CD4-positive, alpha-beta T cell treated with Interleukin-12 subunit alpha and Interleukin-12 subunit beta, for 1 hour (primary cell): Measurements from ENCODE around the gene CDKN2B.
"Not testable (repeated sequence)": the region's sequence is repeated elsewhere in the genome, so short reads cannot be mapped to it uniquely, and the experiment has no call there.

ENCODE experiments used
- DNase-seq: peaks from one replicate; pipeline ENCODE4 v3.0.0-alpha.2; 2020

Gene CDKN2B, protein sequence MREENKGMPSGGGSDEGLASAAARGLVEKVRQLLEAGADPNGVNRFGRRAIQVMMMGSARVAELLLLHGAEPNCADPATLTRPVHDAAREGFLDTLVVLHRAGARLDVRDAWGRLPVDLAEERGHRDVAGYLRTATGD

GRCh38 chr9:22008717-22009505 lies at the start of gene CDKN2B:
TSS of gene CDKN2B (minus strand) at chr9:22009305. CDS start at chr9:22008953, 352 bp downstream.
- peak; percentile 82 for DNase-seq

DNA sequence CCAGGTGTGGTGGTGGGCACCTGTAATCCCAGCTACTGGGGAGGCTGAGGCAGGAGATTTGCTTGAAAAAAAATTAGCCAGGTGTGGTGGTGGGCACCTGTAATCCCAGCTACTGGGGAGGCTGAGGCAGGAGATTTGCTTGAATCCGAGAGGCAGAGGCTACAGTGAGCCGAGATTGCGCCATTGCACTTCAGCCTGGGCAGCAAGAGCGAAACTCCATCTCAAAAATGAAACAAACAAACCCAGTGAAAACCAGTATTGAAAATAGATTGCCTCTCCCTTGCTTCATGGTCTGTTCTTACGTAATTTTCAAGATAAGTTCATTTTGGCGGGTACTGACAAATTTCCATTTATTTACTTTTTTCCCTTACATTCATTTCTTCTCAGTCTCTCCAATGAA lies 48.9 kb upstream of the CDKN2B start:
- DNase-seq: not testable (repeated sequence)

DNA sequence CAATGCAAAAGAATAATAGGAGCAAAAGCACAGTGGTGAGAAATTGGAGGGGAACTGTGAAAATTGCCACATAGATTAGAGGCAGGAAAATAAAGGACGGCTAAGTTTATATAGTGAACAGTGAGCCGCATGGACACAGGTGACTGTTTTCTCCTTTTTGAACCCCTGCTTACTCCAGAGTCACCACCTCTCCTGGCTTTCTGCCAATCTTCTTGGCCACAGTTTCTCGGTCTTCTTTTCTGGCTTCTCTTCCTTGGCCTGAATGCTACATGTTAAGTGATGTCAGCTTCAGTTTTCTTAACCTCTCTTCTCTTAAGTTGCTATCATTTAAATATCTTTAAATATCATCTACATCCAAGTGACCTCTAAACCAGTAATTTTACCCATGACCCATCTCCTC lies 47.3 kb upstream of the CDKN2B start:
- DNase-seq: no peak

DNA sequence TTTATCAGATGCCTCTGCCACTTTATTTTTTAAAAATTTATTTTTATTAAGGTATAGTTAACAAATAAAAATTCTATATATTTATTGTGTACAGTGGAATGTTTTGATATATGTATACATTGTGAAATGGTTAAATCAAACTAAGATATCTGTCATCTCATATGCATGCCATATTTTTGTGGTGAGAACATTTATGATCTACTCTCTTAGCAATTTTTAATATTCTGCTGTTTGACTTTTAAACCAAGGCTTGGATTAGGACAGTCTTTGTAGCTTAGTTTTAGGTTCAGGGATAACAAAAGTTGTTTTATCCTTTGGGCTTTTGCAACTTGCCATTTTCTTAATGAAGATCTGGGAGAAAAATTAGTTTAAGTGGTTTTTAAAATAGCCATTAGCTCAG lies 46.0 kb upstream of the CDKN2B start:
- no peak for DNase-seq

GRCh38 chr9:22054529-22054928 lies 45.4 kb upstream of the CDKN2B start:
- DNase-seq: no peak

DNA sequence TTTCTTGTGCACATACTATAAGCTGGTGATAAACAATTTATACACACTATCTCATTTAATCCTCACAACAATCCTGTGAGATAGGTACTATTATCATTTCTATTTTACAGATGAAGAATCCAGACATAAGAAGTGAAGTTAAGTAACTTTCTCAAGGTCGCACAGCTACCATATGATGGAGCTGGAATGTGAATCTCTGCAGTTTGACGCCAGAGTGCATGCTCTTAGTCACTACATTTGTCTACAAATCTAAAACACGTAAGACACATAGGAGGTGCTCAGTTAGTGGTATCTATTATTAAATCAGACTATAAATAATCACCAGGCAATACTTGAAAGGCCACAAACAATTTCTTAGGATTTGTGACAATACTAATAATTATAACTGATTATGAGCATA lies 45.0 kb upstream of the CDKN2B start:
- no peak for DNase-seq

GRCh38 chr9:22053178-22053577 lies 44.1 kb upstream of the CDKN2B start:
- DNase-seq: no peak

- peak; percentile 29 for DNase-seq
Measured at GRCh38 chr9:22052376-22052945, 43.4 kb upstream of the CDKN2B start.

GRCh38 chr9:22050924-22051323 lies 41.8 kb upstream of the CDKN2B start:
- peak; percentile 23 for DNase-seq

DNA sequence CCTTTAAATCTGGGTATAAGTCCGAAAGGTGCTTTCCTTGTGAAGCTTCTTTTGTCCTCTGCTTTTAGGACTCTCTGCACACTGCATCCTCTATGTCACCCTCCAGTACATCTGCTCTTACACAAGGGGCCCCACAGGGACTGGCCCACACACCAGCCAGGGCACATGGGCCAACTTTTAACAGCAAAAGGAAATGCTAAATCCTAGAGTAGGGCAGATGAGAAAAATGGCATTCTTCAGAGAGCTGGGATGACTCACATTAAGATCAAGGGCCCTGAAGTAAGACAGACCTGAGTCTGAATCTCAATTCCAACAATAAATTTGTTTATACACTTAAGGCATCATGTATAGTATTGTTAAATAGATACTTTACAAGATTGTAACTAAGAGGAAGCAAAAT lies 40.3 kb upstream of the CDKN2B start:
- DNase-seq: no peak

GRCh38 chr9:22047596-22047995 lies 38.5 kb upstream of the CDKN2B start:
- no peak for DNase-seq

GRCh38 chr9:22046243-22046885 lies 37.3 kb upstream of the CDKN2B start:
- DNase-seq: no peak

GRCh38 chr9:22045423-22045822 lies 36.3 kb upstream of the CDKN2B start:
- no peak for DNase-seq

DNA sequence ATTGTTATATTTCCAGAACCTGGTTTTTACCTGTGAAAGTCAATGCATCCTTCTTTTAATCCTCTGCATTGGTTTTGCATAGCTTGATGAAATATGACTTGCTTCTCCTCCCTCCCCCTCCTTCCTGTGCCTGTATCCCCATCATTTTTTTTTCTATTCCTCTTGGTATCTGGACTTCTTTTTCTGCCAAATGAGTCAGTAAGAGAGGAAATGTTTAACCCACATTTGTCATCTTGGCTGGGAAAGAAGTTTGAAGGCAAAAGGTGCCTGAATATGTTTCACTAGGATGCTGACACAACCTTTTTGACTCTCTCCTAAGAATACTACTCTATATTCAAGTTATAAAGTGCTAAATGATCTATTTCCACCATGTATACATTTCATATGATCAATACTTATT lies 35.5 kb upstream of the CDKN2B start:
- DNase-seq: no peak

DNA sequence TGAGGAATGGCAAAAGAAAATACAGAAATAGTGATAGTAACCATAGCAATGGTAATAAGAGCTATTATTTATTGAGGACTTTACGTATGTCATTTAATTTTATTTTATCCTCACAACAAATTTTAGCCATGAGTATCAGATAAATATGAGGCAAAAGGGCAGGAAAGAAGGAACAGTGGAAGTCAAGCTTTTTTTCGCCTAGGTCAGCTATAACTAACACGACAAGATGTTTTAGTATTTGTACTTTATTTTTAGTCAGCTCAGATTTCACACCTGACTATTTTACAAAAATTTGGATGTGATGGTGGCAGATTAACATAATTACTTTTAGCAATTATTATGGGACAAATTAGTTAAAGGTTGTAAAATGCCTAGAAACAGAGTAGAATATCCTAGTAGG lies 34.8 kb upstream of the CDKN2B start:
- DNase-seq: no peak

GRCh38 chr9:22041775-22042174 lies 32.7 kb upstream of the CDKN2B start:
- no peak for DNase-seq

DNA sequence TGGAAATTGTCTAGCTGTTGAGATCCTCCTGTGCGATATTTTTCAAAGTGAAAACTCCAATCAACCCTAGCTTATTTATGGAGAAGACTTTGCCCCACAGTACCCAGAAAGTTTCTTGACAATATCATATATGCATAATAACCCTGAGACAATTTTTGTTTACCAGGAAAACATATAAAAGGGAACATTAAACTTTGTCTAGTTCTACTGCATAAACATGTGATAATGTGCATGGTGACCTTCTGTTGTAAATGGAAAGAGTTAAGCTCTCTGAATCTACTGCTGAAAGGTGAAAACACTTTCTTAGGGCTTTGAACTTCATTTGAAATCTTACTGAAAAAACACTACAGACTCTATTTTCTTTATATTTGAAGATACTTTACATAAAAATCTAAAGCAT lies 32.2 kb upstream of the CDKN2B start:
- DNase-seq: no peak

DNA sequence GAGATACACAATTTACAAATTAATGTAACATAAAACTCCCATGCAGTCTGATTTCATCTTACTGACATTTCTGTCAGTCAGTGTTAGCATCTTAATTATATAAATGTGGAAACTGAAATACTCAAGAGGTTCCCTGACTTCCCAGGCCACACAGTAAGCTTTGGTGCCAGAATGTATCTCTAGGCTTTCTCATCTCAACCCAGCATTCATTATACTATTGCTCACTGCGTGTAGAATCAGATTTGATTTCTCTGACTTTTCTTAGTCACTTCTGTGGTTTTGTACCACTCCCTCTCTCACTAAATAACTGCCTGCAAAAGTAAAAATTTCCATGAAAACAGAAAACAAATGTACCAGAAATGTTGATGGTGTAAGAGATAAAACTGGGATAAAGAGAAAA lies 31.7 kb upstream of the CDKN2B start:
- no peak for DNase-seq

- DNase-seq: no peak
Measured at GRCh38 chr9:22039258-22039657, 30.2 kb upstream of the CDKN2B start.

- peak; percentile 45 for DNase-seq
Measured at GRCh38 chr9:22037954-22038690, 29.0 kb upstream of the CDKN2B start.

DNA sequence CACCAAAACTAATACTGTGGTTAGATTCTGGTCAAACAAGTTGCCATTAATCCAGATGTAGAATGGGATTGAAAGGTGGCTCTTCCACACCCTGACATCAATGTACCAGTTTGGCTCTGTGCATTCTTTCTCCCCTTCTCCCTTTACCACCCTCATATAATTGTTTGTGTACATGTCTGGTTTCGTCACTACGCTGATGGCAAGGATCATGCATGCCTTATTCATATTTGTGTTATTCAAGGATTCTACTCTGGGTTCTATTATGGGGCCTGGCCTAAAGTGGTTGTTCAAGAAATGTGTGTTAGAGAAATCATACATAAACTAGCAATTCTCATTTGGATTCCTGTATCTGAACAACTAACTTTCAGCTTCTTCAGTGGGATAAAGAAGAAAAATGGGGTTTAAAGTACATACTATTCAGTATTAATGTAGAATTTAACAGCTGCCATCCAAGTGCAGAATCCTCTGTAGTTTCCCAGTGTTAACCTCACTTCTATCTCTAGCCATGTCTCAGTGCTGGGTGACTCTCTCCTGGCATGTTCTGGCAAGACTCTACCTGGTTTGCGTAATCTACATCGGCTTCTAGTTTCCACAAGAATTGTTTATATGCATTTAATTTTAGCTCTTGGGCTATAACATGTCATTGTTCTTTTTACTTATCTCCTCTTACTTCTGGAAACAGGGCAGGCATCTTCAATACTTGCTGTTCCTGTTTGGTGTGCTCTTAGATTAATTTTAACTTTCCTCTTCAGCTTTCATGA lies 27.9 kb upstream of the CDKN2B start:
- DNase-seq: no peak

GRCh38 chr9:22035591-22036011 lies 26.5 kb upstream of the CDKN2B start:
- DNase-seq: peak; percentile 13
